ENCODE results near the gene OR3A1.

GRCh38 chr17:3256575-3256974 lies 41.6 kb downstream of the OR3A1 start:
- TF ChIP-seq POLR2A (IDR thresholded peaks at IDR 0.05) (no peak), CTCF (IDR thresholded peaks at IDR 0.05) (no peak)
